Natural killer cell (primary cell): ENCODE measurements around the gene FBXO15. TPM values are rescaled to one million over a fixed set of nuclear protein-coding genes. Genes with fewer than 3 reads are reported as not detected.

Experiments used
- ATAC-seq, 3 donors: fragments of 150-1000 bp in 2 of 3; fragments of 200-7000 bp in 1 of 3; cut with Tn5 transposase; 1 replicate in 1 of 3; 2 replicates in 2 of 3; pipeline ENCODE4 v1.10.0; 2021; ENCODE audit warnings: mild to moderate bottlenecking in 2 of 3, moderate library complexity in 2 of 3
- DNase-seq, 2 donors: peaks; one replicate each; pipeline versions ENCODE4 v3.0.0 to v3.0.0-alpha.2; 2013 to 2021; ENCODE audit warnings: mixed read lengths in 1 of 2
- H3K27ac ChIP-seq: one replicate; pipeline ENCODE4 v1.5.1; 2013; ENCODE audit warnings: mild to moderate bottlenecking, low read length
- H3K27me3 ChIP-seq: one replicate; pipeline ENCODE4 v1.6.1; 2013; ENCODE audit warnings: low read length; ENCODE audit not compliant: control insufficient read depth, insufficient read depth
- H3K36me3 ChIP-seq: one replicate; pipeline ENCODE4 v1.6.1; 2013; ENCODE audit warnings: low read length; ENCODE audit not compliant: control insufficient read depth, insufficient read depth
- H3K4me1 ChIP-seq: one replicate; pipeline ENCODE4 v1.6.1; 2013; ENCODE audit warnings: low read length; ENCODE audit not compliant: control insufficient read depth, insufficient read depth
- H3K4me3 ChIP-seq: one replicate; pipeline ENCODE4 v1.5.1; 2013; ENCODE audit warnings: low read length
- H3K9me3 ChIP-seq: one replicate; pipeline ENCODE4 v1.6.1; 2013; ENCODE audit warnings: low read length; ENCODE audit not compliant: control insufficient read depth, insufficient read depth
- H3K27ac Mint-ChIP-seq, 2 donors: one replicate each; pipeline ENCODE4 v1.8.0; 2022; ENCODE audit warnings: mild to moderate bottlenecking in 2 of 2, mixed read lengths in 2 of 2, moderate library complexity in 1 of 2
- H3K27me3 Mint-ChIP-seq, 2 donors: one replicate each; pipeline ENCODE4 v1.8.0; 2022; ENCODE audit warnings: low read depth in 2 of 2, mixed read lengths in 2 of 2
- H3K36me3 Mint-ChIP-seq: one replicate; pipeline ENCODE4 v1.8.0; 2022; ENCODE audit warnings: mixed read lengths
- H3K4me1 Mint-ChIP-seq, 2 donors: one replicate each; pipeline ENCODE4 v1.8.0; 2022; ENCODE audit warnings: mixed read lengths in 2 of 2
- H3K4me3 Mint-ChIP-seq: one replicate; pipeline ENCODE4 v1.8.0; 2022; ENCODE audit warnings: mild to moderate bottlenecking, moderate library complexity, mixed read lengths
- H3K9me3 Mint-ChIP-seq, 2 donors: one replicate each; pipeline ENCODE4 v1.8.0; 2022; ENCODE audit warnings: mixed read lengths in 2 of 2
- WGBS: methylation state at CpG from one replicate; pipeline ENCODE4 v1.1.7; 2013; ENCODE audit warnings: missing lambda C conversion rate; ENCODE audit not compliant: insufficient coverage; 5-methylcytosine and 5-hydroxymethylcytosine counted together
- intact Hi-C: fragments of 100-400 bp; cut with micrococcal nuclease; formaldehyde crosslinking; loops from one replicate; pipeline ENCODE4 v1.14.2; 2022
- total RNA-seq, 4 donors: library from RNA; stranded (reverse); fragments of 120-200 nt in 1 of 4; gene quantifications; one replicate each; pipeline versions ENCODE4 v1.2.3 to v1.2.4, GENCODE V29; 2013 to 2022
- TF ChIP-seq, protein P1 (sequence below): fragments of 200-600 bp; IDR thresholded peaks from one replicate; pipeline ENCODE4 v1.8.0; 2022; ENCODE audit warnings: antibody characterized with exemption

Gene FBXO15
- total RNA-seq, 3 donors from 2014 or later (not counting 1 experiment from before 2014, with no cell fraction given) = 0.50 to 2.6 (median 0.87) TPM

DNA sequence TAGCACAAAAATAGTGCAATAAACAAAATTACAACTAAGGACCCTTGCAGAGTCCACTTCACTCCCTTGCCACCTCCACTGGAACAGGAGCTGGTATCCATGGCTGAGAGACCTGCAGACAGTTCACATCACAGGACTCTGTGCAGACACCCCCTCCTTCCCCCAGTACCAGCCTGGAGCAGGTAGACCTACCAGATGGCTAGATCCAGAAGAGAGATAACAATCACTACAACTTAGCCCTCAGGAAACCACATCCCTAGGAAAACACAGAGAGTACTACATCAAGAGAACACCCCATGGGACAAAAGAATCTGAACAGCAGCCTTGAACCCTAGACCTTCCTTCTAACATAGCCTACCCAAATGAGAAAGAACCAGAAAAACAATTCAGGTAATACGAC, 49.8 kb downstream of the FBXO15 start:
- H3K27ac Mint-ChIP-seq = no peak overlapping the region
- intact Hi-C loops = no loop called here
- Histone ChIP-seq H3K4me3 (no peak overlapping the region), H3K27me3 (no peaks in the 10 kb centered on the region), H3K27ac (no peak overlapping the region), H3K9me3 (no peaks in the 10 kb centered on the region), H3K36me3 (no peaks in the 10 kb centered on the region), H3K4me1 (no peaks in the 10 kb centered on the region)
- TF ChIP-seq, protein P1, sequence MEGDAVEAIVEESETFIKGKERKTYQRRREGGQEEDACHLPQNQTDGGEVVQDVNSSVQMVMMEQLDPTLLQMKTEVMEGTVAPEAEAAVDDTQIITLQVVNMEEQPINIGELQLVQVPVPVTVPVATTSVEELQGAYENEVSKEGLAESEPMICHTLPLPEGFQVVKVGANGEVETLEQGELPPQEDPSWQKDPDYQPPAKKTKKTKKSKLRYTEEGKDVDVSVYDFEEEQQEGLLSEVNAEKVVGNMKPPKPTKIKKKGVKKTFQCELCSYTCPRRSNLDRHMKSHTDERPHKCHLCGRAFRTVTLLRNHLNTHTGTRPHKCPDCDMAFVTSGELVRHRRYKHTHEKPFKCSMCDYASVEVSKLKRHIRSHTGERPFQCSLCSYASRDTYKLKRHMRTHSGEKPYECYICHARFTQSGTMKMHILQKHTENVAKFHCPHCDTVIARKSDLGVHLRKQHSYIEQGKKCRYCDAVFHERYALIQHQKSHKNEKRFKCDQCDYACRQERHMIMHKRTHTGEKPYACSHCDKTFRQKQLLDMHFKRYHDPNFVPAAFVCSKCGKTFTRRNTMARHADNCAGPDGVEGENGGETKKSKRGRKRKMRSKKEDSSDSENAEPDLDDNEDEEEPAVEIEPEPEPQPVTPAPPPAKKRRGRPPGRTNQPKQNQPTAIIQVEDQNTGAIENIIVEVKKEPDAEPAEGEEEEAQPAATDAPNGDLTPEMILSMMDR = no peak
- H3K9me3 Mint-ChIP-seq = peaks cover 0 to 2% of the 10 kb centered on the region in 2 donors
- H3K27me3 Mint-ChIP-seq = peaks cover 15 to 47% of the 10 kb centered on the region in 2 donors
- H3K4me1 Mint-ChIP-seq = no peaks in the 10 kb centered on the region
- no peak for ATAC-seq
- WGBS = 81% methylated on average over 1 of the region's 1 CpG
- no peak overlapping the region for H3K4me3 Mint-ChIP-seq
- no peaks in the 10 kb centered on the region for H3K36me3 Mint-ChIP-seq
- no peak for DNase-seq

DNA sequence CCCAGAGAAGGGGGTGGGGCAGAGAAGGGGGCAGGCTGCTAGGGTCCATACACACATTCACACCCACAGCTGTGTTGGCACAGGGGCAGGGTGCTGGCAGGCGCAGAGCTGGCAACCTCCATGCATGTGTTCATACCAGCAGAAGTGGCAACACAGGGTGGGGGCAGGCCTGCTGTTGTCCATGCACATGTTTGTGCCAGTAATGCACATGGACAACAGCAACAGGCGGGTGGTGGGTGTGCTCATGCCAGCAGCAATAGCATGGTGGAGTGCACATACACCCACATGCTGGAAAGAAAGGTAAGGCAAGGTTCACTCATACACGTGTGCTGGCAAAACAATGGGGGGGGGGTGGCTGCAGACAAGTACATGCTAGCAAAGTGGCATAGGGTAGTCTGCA, 54.7 kb downstream of the FBXO15 start:
- Mint-ChIP-seq H3K36me3 (peaks cover 12% of the 10 kb centered on the region), H3K9me3 (peaks cover 0 to 2% of the 10 kb centered on the region in 2 donors), H3K4me3 (no peak overlapping the region), H3K27ac (no peak overlapping the region), H3K4me1 (no peaks in the 10 kb centered on the region), H3K27me3 (peaks cover 19 to 32% of the 10 kb centered on the region in 2 donors)
- H3K27ac ChIP-seq = no peak overlapping the region
- no peaks in the 10 kb centered on the region for H3K9me3 ChIP-seq
- no peaks in the 10 kb centered on the region for H3K4me1 ChIP-seq
- no peak for DNase-seq
- H3K4me3 ChIP-seq = no peak overlapping the region
- ATAC-seq = no peak
- no peaks in the 10 kb centered on the region for H3K27me3 ChIP-seq
- 90% methylated on average over 3 of the region's 3 CpGs for WGBS
- no peaks in the 10 kb centered on the region for H3K36me3 ChIP-seq
- intact Hi-C loops = no loop called here
- TF ChIP-seq, protein P1 = no peak

DNA sequence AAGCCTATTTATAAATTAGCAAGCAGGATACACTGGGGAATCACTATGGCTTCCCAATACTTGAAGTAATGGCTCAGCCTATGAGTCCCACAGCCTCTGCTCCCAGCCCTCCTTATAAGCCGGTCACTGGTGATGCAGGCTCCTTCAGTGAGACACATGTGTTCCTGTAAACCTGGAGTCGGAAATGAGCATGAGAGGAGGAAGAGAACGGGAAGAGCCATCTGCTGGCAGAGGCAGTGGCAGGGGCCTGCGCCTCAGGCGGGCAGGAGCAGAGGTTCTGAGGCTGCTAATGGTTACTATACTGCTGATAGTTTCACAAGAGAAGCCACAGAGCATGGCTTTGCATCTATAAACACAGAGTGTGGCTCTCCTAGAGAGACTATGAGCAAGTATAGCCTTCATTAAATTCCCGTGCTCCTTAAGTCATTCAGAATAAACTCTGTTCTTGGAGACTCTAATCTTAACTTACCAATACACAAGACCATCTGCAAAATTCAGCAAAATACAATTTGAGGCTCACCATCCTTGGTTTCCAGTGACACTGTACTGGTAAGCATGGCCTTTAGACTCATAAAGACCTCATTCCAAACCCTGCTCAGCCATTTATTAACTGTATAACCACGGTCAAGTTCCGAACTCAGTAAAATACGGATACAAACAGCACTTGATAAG, 63.3 kb downstream of the FBXO15 start:
- TF ChIP-seq, protein P1 = no peak
- intact Hi-C loops = no loop called here
- H3K27ac Mint-ChIP-seq = no peak overlapping the region

GRCh38 chr18:74083557-74083952, 64.1 kb downstream of the FBXO15 start:
- H3K9me3 ChIP-seq = no peaks in the 10 kb centered on the region
- H3K4me1 ChIP-seq = peaks cover 12% of the 10 kb centered on the region
- H3K36me3 ChIP-seq = no peaks in the 10 kb centered on the region
- WGBS = 94% methylated on average over 3 of the region's 3 CpGs
- ATAC-seq = no peak
- H3K9me3 Mint-ChIP-seq = no peaks in the 10 kb centered on the region
- H3K27me3 ChIP-seq = no peaks in the 10 kb centered on the region
- TF ChIP-seq, protein P1 = no peak
- intact Hi-C loops = no loop called here
- H3K27me3 Mint-ChIP-seq = peaks cover 0 to 5% of the 10 kb centered on the region in 2 donors
- H3K4me1 Mint-ChIP-seq = peaks cover 8 to 15% of the 10 kb centered on the region in 2 donors
- peak overlapping the region; percentile 70 for H3K27ac ChIP-seq
- H3K4me3 Mint-ChIP-seq = no peak overlapping the region
- no peak for DNase-seq
- H3K36me3 Mint-ChIP-seq = no peaks in the 10 kb centered on the region
- H3K4me3 ChIP-seq = no peak overlapping the region
- H3K27ac Mint-ChIP-seq = peak overlapping the region; percentile 78 to 89

More for the DNA sequence above, 63.3 kb downstream of the FBXO15 start:
- no peak for ATAC-seq
- 91% methylated on average over 6 of the region's 9 CpGs for WGBS
- H3K4me3 ChIP-seq = no peak overlapping the region
- H3K9me3 Mint-ChIP-seq = no peaks in the 10 kb centered on the region
- peaks cover 12% of the 10 kb centered on the region for H3K4me1 ChIP-seq
- H3K9me3 ChIP-seq = no peaks in the 10 kb centered on the region
- H3K36me3 Mint-ChIP-seq = no peaks in the 10 kb centered on the region
- no peaks in the 10 kb centered on the region for H3K27me3 Mint-ChIP-seq
- no peaks in the 10 kb centered on the region for H3K36me3 ChIP-seq
- H3K27ac ChIP-seq = no peak overlapping the region
- H3K27me3 ChIP-seq = no peaks in the 10 kb centered on the region
- no peak overlapping the region for H3K4me3 Mint-ChIP-seq
- no peak for DNase-seq
- peaks cover 8 to 15% of the 10 kb centered on the region in 2 donors for H3K4me1 Mint-ChIP-seq
